ENCODE results near the gene CS. TPM values are rescaled to one million over a fixed set of nuclear protein-coding genes. Genes with fewer than 3 reads are reported as not detected.
A peak's percentile ranks its signal among the peaks of the same experiment; 100 is the strongest.
"Not testable (repeated sequence)": the region's sequence is repeated elsewhere in the genome, so short reads cannot be mapped to it uniquely, and the experiment has no call there.

CS gene
- total RNA-seq, 1 experiment from 2014 or later: 185 TPM

DNA sequence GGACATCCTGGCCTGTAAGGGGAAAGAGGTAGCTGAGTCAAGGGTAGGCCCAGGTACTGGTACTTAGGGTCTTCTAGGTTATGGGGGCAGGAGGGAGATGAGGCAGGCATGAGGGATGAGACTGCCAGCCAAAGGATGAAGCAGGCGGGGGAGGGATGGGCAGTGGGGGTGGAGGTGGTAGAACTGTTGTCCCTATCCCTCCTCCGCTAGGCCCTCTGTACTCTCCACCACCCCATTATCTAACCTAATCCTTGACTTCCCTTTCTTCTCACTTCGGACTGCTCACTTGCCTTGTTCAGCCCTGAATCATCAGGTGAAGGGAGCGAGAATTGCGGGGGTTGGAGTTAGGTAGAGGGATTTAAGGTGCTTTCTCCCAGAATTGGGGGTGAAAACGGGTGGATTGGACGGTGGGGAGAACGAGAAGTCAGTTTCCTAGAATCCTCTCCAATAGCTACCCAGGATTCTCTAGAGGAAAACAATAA is 33.1 kb upstream of the CS start:
- H3K27me3 ChIP-seq: no peaks in the 10 kb centered on the region
- H3K36me3 ChIP-seq: no peaks in the 10 kb centered on the region
- H3K4me1 ChIP-seq: peaks cover 8% of the 10 kb centered on the region; the same call in 1 of the 2 replicates
- peak in 1 of 2 experiments; percentile 20 for DNase-seq
- peak overlapping the region; percentile 88 for H3K27ac ChIP-seq
- H3K9me3 ChIP-seq (replicated peaks): no peaks in the 10 kb centered on the region
- H3K4me3 ChIP-seq: peak overlapping the region; percentile 64

GRCh38 chr12:56332512-56333196 is 32.5 kb upstream of the CS start:
- Histone ChIP-seq H3K27me3 (no peaks in the 10 kb centered on the region), H3K9me3 (replicated peaks) (no peaks in the 10 kb centered on the region), H3K27ac (peak overlapping the region; percentile 88), H3K4me3 (peak overlapping the region; percentile 64), H3K4me1 (peaks cover 8% of the 10 kb centered on the region; the same call in 1 of the 2 replicates), H3K36me3 (no peaks in the 10 kb centered on the region)
- DNase-seq: peak in 1 of 2 experiments; percentile 16

GRCh38 chr12:56330936-56331490 is 30.9 kb upstream of the CS start:
- DNase-seq: no peak
- Histone ChIP-seq H3K36me3 (no peaks in the 10 kb centered on the region), H3K27me3 (no peaks in the 10 kb centered on the region), H3K27ac (no peak overlapping the region), H3K9me3 (replicated peaks) (no peaks in the 10 kb centered on the region), H3K4me1 (peaks cover 8% of the 10 kb centered on the region; the same call in 1 of the 2 replicates), H3K4me3 (no peak overlapping the region)

DNA sequence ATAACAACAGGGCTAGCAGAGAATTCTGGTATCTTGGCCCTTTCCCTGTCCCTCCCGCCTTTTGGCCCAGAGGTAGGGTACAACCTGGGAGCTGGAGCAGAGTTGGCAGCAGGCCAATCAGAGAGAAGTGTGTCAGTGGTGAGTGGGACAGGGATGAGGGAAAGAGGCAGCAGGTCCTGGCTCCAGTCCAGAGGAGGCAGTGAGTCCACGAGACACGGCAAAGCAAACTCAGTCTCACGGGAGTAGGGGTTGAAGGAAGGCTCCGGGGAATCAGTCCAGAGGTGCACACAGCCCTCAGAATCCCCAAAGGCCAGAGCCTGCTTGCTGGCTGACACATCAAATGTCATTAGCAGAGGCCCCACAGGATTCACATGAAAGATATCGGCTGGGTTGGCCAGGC is 26.4 kb upstream of the CS start:
- Histone ChIP-seq H3K27ac (no peak overlapping the region), H3K36me3 (no peaks in the 10 kb centered on the region), H3K4me1 (no peaks in the 10 kb centered on the region), H3K9me3 (replicated peaks) (no peaks in the 10 kb centered on the region), H3K27me3 (no peaks in the 10 kb centered on the region), H3K4me3 (no peak overlapping the region)
- no peak for DNase-seq

GRCh38 chr12:56326126-56326525 is 26.0 kb upstream of the CS start:
- Histone ChIP-seq H3K9me3 (replicated peaks) (no peaks in the 10 kb centered on the region), H3K4me3 (no peak overlapping the region), H3K27me3 (no peaks in the 10 kb centered on the region), H3K27ac (no peak overlapping the region), H3K36me3 (no peaks in the 10 kb centered on the region), H3K4me1 (no peaks in the 10 kb centered on the region)
- no peak for DNase-seq

- no peak for DNase-seq
Measured at GRCh38 chr12:56324206-56324605, 24.1 kb upstream of the CS start.

DNA sequence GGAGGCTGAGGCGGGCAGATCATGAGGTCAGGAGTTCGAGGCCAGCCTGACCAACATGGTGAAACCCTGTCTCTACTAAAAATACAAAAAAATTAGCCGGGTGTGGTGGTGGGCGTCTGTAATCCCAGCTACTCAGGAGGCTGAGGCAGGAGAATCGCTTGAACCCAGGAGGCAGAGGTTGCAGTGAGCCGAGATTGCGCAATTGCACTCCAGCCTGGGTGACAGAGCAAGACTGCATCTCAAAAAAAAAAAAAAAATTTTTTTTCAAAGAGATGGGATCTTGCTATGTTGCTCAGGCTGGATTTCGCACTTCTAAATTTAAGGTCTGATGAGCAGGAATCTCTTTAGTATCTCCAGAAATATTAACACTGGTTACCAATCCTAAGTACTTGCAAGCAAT is 21.5 kb upstream of the CS start:
- DNase-seq; H3K4me3 ChIP-seq; H3K9me3 ChIP-seq (replicated peaks); H3K27me3 ChIP-seq; H3K36me3 ChIP-seq; H3K4me1 ChIP-seq; H3K27ac ChIP-seq: not testable (repeated sequence)

More at GRCh38 chr12:56324206-56324605, 24.1 kb upstream of the CS start:
- Histone ChIP-seq H3K4me1 (no peaks in the 10 kb centered on the region), H3K36me3 (0 out of 2 replicates have a peak, but pooled peaks cover under 1% of the 10 kb centered on the region), H3K9me3 (replicated peaks) (no peaks in the 10 kb centered on the region), H3K4me3 (no peak overlapping the region), H3K27ac (no peak overlapping the region), H3K27me3 (no peaks in the 10 kb centered on the region)

DNA sequence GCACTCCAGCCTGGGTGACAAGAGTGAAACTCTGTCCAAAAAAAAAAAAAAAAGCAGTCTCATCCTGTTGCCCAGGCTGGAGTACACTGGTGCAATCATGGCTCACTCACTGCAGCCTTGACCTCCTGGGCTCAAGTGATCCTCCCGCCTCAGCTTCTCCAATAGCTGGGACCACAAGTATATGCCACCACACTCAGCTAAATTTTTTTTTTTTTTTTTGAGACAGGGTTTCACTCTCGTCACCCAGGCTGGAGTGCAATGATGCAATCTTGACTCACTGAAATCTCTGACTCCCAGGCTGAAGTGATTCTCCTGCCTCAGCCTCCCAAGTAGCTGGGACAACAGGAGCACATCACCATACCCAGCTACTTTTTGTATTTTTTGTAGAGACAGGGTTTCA is 20.9 kb upstream of the CS start:
- no peak for DNase-seq
- H3K4me3 ChIP-seq: no peak overlapping the region
- H3K36me3 ChIP-seq: peaks cover 4% of the 10 kb centered on the region; the same call in 1 of the 2 replicates
- no peaks in the 10 kb centered on the region for H3K4me1 ChIP-seq
- no peak overlapping the region for H3K27ac ChIP-seq
- no peaks in the 10 kb centered on the region for H3K27me3 ChIP-seq
- H3K9me3 ChIP-seq (replicated peaks): no peaks in the 10 kb centered on the region

DNA sequence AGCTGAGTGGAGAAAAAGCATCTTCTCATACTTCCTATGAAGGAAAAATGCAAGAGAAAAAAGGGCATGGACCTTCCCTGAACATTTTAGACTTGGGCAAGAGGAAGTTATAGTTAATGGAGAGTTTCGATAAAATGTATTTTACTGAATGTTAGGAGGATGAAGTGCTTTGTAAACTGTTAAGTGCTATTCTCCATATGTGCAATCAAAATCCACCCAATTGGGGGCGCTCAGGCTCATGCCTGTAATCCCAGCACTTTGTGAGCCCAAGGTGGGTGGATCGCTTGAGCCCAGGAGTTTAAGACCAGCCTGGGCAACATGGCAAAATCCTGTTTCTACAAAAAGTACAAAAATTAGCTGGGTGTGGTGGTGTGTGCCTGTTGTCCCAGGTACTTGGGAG is 17.5 kb upstream of the CS start:
- no peaks in the 10 kb centered on the region for H3K9me3 ChIP-seq (replicated peaks)
- no peak overlapping the region for H3K27ac ChIP-seq

GRCh38 chr12:56315622-56316473 is 15.7 kb upstream of the CS start, which contains the start of gene CNPY2:
Gene CNPY2 (minus strand): TSS chr12:56315988. CDS start chr12:56315217, 771 bp downstream.
- Histone ChIP-seq H3K4me1 (peaks cover 6% of the 10 kb centered on the region), H3K27me3 (no peaks in the 10 kb centered on the region), H3K36me3 (peaks cover 32% of the 10 kb centered on the region), H3K27ac (peak within 1 kb of the TSS; percentile 72), H3K4me3 (peak within 1 kb of the TSS; percentile 89), H3K9me3 (replicated peaks) (no peaks in the 10 kb centered on the region)
- peak; percentile 97 to 98 for DNase-seq

More for the DNA sequence above, 17.5 kb upstream of the CS start:
- no peak overlapping the region for H3K4me3 ChIP-seq
- DNase-seq: no peak
- H3K27me3 ChIP-seq: no peaks in the 10 kb centered on the region
- H3K36me3 ChIP-seq: peaks cover 18% of the 10 kb centered on the region
- H3K4me1 ChIP-seq: peaks cover 6% of the 10 kb centered on the region

DNA sequence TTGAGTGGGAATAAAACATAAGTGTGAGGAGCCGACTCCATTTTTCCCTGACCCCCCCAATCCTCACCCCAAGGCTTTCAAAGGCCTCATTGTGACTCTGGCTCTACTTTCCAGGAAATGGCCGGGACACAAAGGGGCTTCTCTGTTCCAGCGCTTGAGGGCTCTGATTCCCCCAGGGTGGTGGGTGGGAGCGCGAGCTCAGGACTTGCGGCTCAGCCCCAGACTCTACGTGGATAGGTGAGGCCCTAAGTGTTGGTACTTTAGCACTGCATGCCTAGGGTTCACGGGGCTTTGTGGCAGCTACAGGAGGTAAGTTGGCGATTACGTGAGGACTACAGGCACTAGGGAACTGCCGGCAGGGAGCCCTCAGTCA is 15.1 kb upstream of the CS start:
- Histone ChIP-seq H3K9me3 (replicated peaks) (no peaks in the 10 kb centered on the region), H3K4me1 (peaks cover 6% of the 10 kb centered on the region), H3K27ac (peak overlapping the region; percentile 72), H3K27me3 (no peaks in the 10 kb centered on the region), H3K4me3 (peak overlapping the region; percentile 89), H3K36me3 (peaks cover 36% of the 10 kb centered on the region)
- peak; percentile 27 to 47 for DNase-seq

GRCh38 chr12:56311003-56311402 is 10.9 kb upstream of the CS start:
- H3K27me3 ChIP-seq: no peaks in the 10 kb centered on the region
- peaks cover 6% of the 10 kb centered on the region for H3K4me1 ChIP-seq
- H3K9me3 ChIP-seq (replicated peaks): no peaks in the 10 kb centered on the region
- DNase-seq: no peak
- no peak overlapping the region for H3K27ac ChIP-seq
- H3K4me3 ChIP-seq: no peak overlapping the region
- peaks cover 59% of the 10 kb centered on the region for H3K36me3 ChIP-seq

GRCh38 chr12:56308714-56309113 is 8.6 kb upstream of the CS start:
- Histone ChIP-seq H3K27me3 (no peaks in the 10 kb centered on the region), H3K4me3 (no peak overlapping the region), H3K27ac (no peak overlapping the region), H3K9me3 (replicated peaks) (no peaks in the 10 kb centered on the region), H3K4me1 (no peaks in the 10 kb centered on the region), H3K36me3 (peaks cover 51% of the 10 kb centered on the region)
- no peak for DNase-seq

GRCh38 chr12:56307221-56307965 is 7.3 kb upstream of the CS start:
- no peak for DNase-seq
- H3K36me3 ChIP-seq: peaks cover 45% of the 10 kb centered on the region
- H3K9me3 ChIP-seq (replicated peaks): no peaks in the 10 kb centered on the region

More at GRCh38 chr12:56307221-56307965, 7.3 kb upstream of the CS start:
- H3K4me3 ChIP-seq: no peak overlapping the region
- H3K27ac ChIP-seq: no peak overlapping the region
- no peaks in the 10 kb centered on the region for H3K4me1 ChIP-seq
- H3K27me3 ChIP-seq: no peaks in the 10 kb centered on the region

Measured in SJCRH30 (cell line).